KMS-11 (cell line): Measurements from ENCODE around the gene BLVRA.
"Not testable (repeated sequence)": the region's sequence is repeated elsewhere in the genome, so short reads cannot be mapped to it uniquely, and the experiment has no call there.

Experiments
- H2AFZ ChIP-seq: fragments of 200-600 bp; sonication (generic); 2 replicates; pipeline ENCODE4 v1.6.1; 2016; ENCODE audit warnings: antibody characterized with exemption, mixed run types, low read depth
- H3K27ac ChIP-seq: fragments of 200-600 bp; sonication (generic); 2 replicates; pipeline ENCODE4 v1.6.1; 2016; ENCODE audit warnings: mild to moderate bottlenecking, mixed run types
- H3K27me3 ChIP-seq: fragments of 200-600 bp; sonication (generic); 2 replicates; pipeline ENCODE4 v1.6.1; 2017; ENCODE audit warnings: mild to moderate bottlenecking, low read depth, mixed run types, moderate library complexity; ENCODE audit not compliant: insufficient read depth
- H3K36me3 ChIP-seq: fragments of 200-600 bp; sonication (generic); 2 replicates; pipeline ENCODE4 v1.6.1; 2017; ENCODE audit warnings: mild to moderate bottlenecking, mixed run types; ENCODE audit not compliant: insufficient read depth
- H3K4me1 ChIP-seq: fragments of 200-600 bp; sonication (generic); 2 replicates; pipeline ENCODE4 v1.6.1; 2016; ENCODE audit warnings: mild to moderate bottlenecking, low read depth, mixed run types; ENCODE audit not compliant: poor library complexity, severe bottlenecking
- H3K4me2 ChIP-seq: fragments of 200-600 bp; sonication (generic); 2 replicates; pipeline ENCODE4 v1.7.0; 2016; ENCODE audit warnings: mild to moderate bottlenecking, mixed run types
- H3K4me3 ChIP-seq: fragments of 200-600 bp; sonication (generic); IDR thresholded peaks from 2 replicates; pipeline ENCODE4 v1.6.1; 2017; ENCODE audit warnings: low read depth, low read length, mixed read lengths; ENCODE audit not compliant: insufficient read depth
- H3K79me2 ChIP-seq: fragments of 200-600 bp; sonication (generic); 2 replicates; pipeline ENCODE4 v1.6.1; 2016; ENCODE audit warnings: low read depth, mixed run types; ENCODE audit not compliant: insufficient read depth
- H3K9ac ChIP-seq: fragments of 200-600 bp; sonication (generic); 2 replicates; pipeline ENCODE4 v1.6.1; 2016; ENCODE audit warnings: mild to moderate bottlenecking, mixed run types
- H4K20me1 ChIP-seq: fragments of 200-600 bp; sonication (generic); 2 replicates; pipeline ENCODE4 v1.6.1; 2016; ENCODE audit warnings: mild to moderate bottlenecking, mixed run types; ENCODE audit not compliant: insufficient read depth
- TF ChIP-seq, protein P1 (sequence below): fragments of 200-600 bp; sonication (generic); conservative IDR thresholded peaks from 2 replicates; pipeline ENCODE4 v1.6.1; 2017; ENCODE audit warnings: low read depth, mild to moderate bottlenecking, antibody characterized with exemption, low read length, moderate library complexity, mixed read lengths

BLVRA gene

GRCh38 chr7:43810195-43810941 is 51.9 kb downstream of the BLVRA start:
- H4K20me1 ChIP-seq = not testable (repeated sequence)

GRCh38 chr7:43815373-43815772 is 56.9 kb downstream of the BLVRA start:
- Histone ChIP-seq H3K36me3 (no peaks in the 10 kb centered on the region), H3K27me3 (no peaks in the 10 kb centered on the region), H3K4me2 (no peak overlapping the region), H3K4me3 (no peak overlapping the region), H2AFZ (no peak overlapping the region), H3K4me1 (peaks cover 7% of the 10 kb centered on the region), H3K9ac (no peak overlapping the region), H4K20me1 (no peaks in the 10 kb centered on the region), H3K79me2 (no peaks in the 10 kb centered on the region), H3K27ac (no peak overlapping the region)
- TF ChIP-seq, protein P1, sequence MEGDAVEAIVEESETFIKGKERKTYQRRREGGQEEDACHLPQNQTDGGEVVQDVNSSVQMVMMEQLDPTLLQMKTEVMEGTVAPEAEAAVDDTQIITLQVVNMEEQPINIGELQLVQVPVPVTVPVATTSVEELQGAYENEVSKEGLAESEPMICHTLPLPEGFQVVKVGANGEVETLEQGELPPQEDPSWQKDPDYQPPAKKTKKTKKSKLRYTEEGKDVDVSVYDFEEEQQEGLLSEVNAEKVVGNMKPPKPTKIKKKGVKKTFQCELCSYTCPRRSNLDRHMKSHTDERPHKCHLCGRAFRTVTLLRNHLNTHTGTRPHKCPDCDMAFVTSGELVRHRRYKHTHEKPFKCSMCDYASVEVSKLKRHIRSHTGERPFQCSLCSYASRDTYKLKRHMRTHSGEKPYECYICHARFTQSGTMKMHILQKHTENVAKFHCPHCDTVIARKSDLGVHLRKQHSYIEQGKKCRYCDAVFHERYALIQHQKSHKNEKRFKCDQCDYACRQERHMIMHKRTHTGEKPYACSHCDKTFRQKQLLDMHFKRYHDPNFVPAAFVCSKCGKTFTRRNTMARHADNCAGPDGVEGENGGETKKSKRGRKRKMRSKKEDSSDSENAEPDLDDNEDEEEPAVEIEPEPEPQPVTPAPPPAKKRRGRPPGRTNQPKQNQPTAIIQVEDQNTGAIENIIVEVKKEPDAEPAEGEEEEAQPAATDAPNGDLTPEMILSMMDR = no peak

More at GRCh38 chr7:43810195-43810941, 51.9 kb downstream of the BLVRA start:
- not testable (repeated sequence) for H3K9ac ChIP-seq, H2AFZ ChIP-seq, H3K27ac ChIP-seq, H3K27me3 ChIP-seq, H3K36me3 ChIP-seq, H3K79me2 ChIP-seq, H3K4me3 ChIP-seq
- TF ChIP-seq, protein P1 = peak; percentile 88
- H3K4me1 ChIP-seq = peaks cover 12% of the 10 kb centered on the region
- H3K4me2 ChIP-seq = peak overlapping the region; percentile 13; the same call in 1 of the 2 replicates

DNA sequence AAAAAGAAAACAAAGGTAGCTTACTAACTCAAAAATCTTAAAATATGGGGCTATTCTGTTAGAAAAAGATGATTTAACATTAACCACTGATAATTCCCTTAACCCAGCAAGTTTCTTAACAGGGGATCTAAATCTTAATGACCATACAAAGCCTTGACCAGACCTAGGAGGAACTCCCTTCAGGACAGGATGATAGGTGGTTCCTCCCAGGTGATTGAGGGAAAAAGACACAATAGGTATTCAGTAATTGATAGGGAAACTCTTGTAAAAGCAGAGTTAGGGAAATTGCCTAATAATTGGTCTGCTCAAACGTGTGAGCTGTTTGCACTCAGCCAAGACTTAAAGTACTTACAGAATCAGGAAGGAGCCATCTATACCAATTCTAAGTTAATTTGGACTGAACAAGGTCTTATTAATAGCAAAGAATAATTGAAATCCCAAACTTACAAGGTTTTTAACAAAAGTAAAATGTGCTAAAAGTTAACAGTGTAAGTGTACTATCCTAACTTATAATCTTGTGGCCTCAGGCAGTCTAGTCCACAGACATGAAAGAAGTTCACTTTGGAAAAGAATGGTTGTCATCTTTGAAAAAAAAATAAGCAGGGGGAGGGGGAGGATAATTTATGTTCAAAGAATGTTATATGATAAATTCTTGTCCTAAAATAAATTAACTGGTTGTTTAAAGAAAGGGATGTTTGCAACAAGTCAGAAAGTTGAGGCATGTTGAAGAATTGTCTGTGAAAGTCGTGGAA is 57.7 kb downstream of the BLVRA start:
- H3K36me3 ChIP-seq, H3K4me2 ChIP-seq, H3K27me3 ChIP-seq, H3K4me3 ChIP-seq, H3K27ac ChIP-seq, H3K79me2 ChIP-seq, H3K4me1 ChIP-seq, H4K20me1 ChIP-seq, H2AFZ ChIP-seq, H3K9ac ChIP-seq: not testable (repeated sequence)

DNA sequence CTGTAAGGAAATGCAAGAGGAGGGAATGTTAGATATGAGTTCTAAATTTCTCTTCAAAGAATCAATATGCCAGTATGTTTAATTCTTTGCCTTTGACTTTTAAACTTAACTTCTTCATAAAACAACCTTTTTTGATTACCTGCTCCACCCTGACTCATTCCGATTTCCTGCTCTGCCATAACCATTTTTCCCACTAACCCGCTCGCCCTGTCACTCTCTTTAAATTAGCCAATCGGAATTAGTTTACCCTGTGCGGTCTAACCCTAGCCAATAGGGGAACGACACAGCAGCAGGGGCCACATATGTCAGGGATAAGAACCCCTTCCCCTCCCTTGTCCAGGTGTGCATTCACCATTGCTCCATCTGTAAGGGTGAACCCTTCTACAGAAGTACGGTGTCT is 64.9 kb downstream of the BLVRA start:
- H3K4me2 ChIP-seq, H2AFZ ChIP-seq, H3K4me1 ChIP-seq, H3K4me3 ChIP-seq, H3K79me2 ChIP-seq, H3K9ac ChIP-seq, H3K36me3 ChIP-seq, H3K27ac ChIP-seq, H4K20me1 ChIP-seq, H3K27me3 ChIP-seq: not testable (repeated sequence)

- TF ChIP-seq, protein P1 = no peak
- Histone ChIP-seq H4K20me1 (no peaks in the 10 kb centered on the region), H3K4me1 (no peaks in the 10 kb centered on the region), H2AFZ (no peak overlapping the region), H3K27ac (no peak overlapping the region), H3K4me3 (no peak overlapping the region), H3K36me3 (no peaks in the 10 kb centered on the region), H3K79me2 (no peaks in the 10 kb centered on the region), H3K27me3 (no peaks in the 10 kb centered on the region), H3K9ac (no peak overlapping the region), H3K4me2 (no peak overlapping the region)
Observed at GRCh38 chr7:43823941-43824340, 65.5 kb downstream of the BLVRA start.

GRCh38 chr7:43824513-43824912 is 66.0 kb downstream of the BLVRA start:
- not testable (repeated sequence) for H2AFZ ChIP-seq, H3K27ac ChIP-seq, H3K9ac ChIP-seq, H4K20me1 ChIP-seq, H3K27me3 ChIP-seq, H3K79me2 ChIP-seq, H3K4me1 ChIP-seq, H3K4me2 ChIP-seq, H3K4me3 ChIP-seq, H3K36me3 ChIP-seq
